DND-41 (cell line): ENCODE results near the gene TMOD3.

Experiments used
- ATAC-seq: fragments of 200-7000 bp; cut with Tn5 transposase; 3 replicates; pipeline ENCODE4 v1.9.1; 2021; ENCODE audit warnings: low read depth; ENCODE audit not compliant: insufficient read depth
- DNase-seq: peaks from one replicate; pipeline ENCODE4 v3.0.0-alpha.2; 2020
- H2AFZ ChIP-seq: 2 replicates; pipeline ENCODE4 v1.6.0; 2012; ENCODE audit warnings: low read depth, low read length
- H3K27ac ChIP-seq: 2 replicates; pipeline ENCODE4 v1.5.1; 2012; ENCODE audit warnings: low read length, inconsistent platforms
- H3K27me3 ChIP-seq: fragments of 200-600 bp; sonication (generic); 2 replicates; pipeline ENCODE4 v1.6.0; 2012; ENCODE audit warnings: low read length, mild to moderate bottlenecking, inconsistent platforms; ENCODE audit not compliant: insufficient read depth, poor library complexity
- H3K36me3 ChIP-seq: 2 replicates; pipeline ENCODE4 v1.5.1; 2012; ENCODE audit warnings: low read length, inconsistent platforms; ENCODE audit not compliant: insufficient read depth
- H3K4me1 ChIP-seq: 2 replicates; pipeline ENCODE4 v1.5.1; 2012; ENCODE audit warnings: mild to moderate bottlenecking, low read length; ENCODE audit not compliant: insufficient read depth
- H3K4me2 ChIP-seq: 2 replicates; pipeline ENCODE4 v1.6.0; 2012; ENCODE audit warnings: mild to moderate bottlenecking, moderate library complexity, low read length, inconsistent platforms; ENCODE audit not compliant: insufficient read depth
- H3K4me3 ChIP-seq, 2 experiments: fragments of 200-600 bp in 1 of 2; shearing (Covaris generic) in 1 of 2; 2 replicates each; pipeline ENCODE4 v1.5.1; 2012 to 2016; ENCODE audit warnings: inconsistent platforms in 2 of 2, low read length in 2 of 2, mild to moderate bottlenecking in 2 of 2, low read depth in 1 of 2, moderate library complexity in 1 of 2
- H3K79me2 ChIP-seq: 2 replicates; pipeline ENCODE4 v1.6.0; 2012; ENCODE audit warnings: low read length, inconsistent platforms; ENCODE audit not compliant: insufficient read depth
- H3K9ac ChIP-seq: 2 replicates; pipeline ENCODE4 v1.6.0; 2012; ENCODE audit warnings: low read depth, mild to moderate bottlenecking, inconsistent platforms, low read length, moderate library complexity
- H3K9me3 ChIP-seq: 2 replicates; pipeline ENCODE4 v1.5.1; 2012; ENCODE audit warnings: low read length, moderate library complexity, mild to moderate bottlenecking, inconsistent platforms; ENCODE audit not compliant: insufficient read depth, severe bottlenecking
- H4K20me1 ChIP-seq: 2 replicates; pipeline ENCODE4 v1.6.0; 2012; ENCODE audit warnings: low read length; ENCODE audit not compliant: insufficient read depth
- EZH2 ChIP-seq: IDR thresholded peaks from 3 replicates; pipeline ENCODE4 v1.6.1; 2012; ENCODE audit warnings: borderline replicate concordance, low read depth, mild to moderate bottlenecking, moderate library complexity, low read length, inconsistent platforms; ENCODE audit not compliant: severe bottlenecking
- TF ChIP-seq, protein P1 (sequence below): IDR thresholded peaks from 2 replicates; pipeline ENCODE4 v1.5.1; 2012; ENCODE audit warnings: borderline replicate concordance, low read length, moderate library complexity, mild to moderate bottlenecking; ENCODE audit not compliant: poor library complexity, severe bottlenecking; ENCODE audit errors: extremely low read depth

The TMOD3 gene

DNA sequence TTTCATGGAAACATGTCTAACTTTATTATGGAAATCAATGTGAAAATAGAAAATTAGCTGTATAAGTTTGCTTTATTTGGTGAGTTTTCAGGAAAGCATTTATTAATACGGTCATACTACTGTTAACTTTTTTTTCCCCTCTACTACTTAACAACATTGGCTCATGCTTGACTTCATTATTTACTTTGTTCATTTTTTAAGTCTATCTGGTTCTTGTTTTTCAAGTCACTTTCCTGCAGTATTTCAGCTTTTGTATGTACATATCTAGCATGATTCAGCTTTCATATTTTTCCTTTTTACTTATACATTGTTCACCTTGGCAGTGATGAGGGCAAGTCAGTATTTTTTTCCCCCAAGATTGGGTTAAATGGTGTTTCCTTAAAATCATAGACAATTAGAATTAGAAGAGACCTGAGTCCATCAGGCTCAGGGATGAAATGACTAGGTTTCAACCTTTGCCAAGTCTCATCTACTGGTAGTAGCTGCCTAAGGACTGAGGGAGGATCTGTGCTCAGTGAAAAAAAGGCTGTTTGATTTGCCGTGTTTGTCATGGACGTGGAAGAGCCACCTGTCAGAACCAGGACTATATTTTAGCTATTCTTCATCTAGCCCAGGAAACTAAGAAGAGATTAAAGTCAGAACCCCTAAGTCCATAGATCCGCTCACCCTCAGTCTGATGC, 15.4 kb downstream of the TMOD3 start:
- Histone ChIP-seq H3K9ac (no peak overlapping the region), H3K27me3 (no peaks in the 10 kb centered on the region), H3K79me2 (peaks cover 100% of the 10 kb centered on the region), H3K27ac (no peak overlapping the region), H3K4me1 (peaks cover 25% of the 10 kb centered on the region), H3K4me2 (no peak overlapping the region), H2AFZ (no peak overlapping the region), H3K9me3 (no peaks in the 10 kb centered on the region), H3K4me3 (no peak overlapping the region), H3K36me3 (no peaks in the 10 kb centered on the region), H4K20me1 (peaks cover 62% of the 10 kb centered on the region)
- no peak for ATAC-seq
- TF ChIP-seq, protein P1, sequence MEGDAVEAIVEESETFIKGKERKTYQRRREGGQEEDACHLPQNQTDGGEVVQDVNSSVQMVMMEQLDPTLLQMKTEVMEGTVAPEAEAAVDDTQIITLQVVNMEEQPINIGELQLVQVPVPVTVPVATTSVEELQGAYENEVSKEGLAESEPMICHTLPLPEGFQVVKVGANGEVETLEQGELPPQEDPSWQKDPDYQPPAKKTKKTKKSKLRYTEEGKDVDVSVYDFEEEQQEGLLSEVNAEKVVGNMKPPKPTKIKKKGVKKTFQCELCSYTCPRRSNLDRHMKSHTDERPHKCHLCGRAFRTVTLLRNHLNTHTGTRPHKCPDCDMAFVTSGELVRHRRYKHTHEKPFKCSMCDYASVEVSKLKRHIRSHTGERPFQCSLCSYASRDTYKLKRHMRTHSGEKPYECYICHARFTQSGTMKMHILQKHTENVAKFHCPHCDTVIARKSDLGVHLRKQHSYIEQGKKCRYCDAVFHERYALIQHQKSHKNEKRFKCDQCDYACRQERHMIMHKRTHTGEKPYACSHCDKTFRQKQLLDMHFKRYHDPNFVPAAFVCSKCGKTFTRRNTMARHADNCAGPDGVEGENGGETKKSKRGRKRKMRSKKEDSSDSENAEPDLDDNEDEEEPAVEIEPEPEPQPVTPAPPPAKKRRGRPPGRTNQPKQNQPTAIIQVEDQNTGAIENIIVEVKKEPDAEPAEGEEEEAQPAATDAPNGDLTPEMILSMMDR: no peak
- TF ChIP-seq EZH2: no peak
- DNase-seq: no peak

DNA sequence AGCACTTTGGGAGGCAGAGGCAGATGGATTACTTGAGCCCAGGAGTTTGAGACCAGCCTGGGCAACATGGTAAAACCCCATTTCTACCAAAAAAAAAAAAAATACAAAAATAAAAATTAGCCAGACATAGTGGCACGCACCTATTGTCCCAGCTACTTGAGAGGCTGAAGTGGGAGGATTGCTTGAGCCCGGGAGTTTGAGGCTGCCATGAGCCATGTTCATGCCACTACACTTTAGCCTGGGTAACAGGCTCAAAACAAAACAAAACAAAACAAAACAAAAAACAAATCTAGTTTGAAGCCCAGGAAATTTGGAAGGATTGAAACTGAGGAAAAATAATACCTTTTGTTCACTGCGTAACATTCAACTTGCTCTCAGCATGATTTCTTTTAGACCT, 16.6 kb downstream of the TMOD3 start:
- Histone ChIP-seq H3K9me3 (no peaks in the 10 kb centered on the region), H3K4me3 (no peak overlapping the region), H3K79me2 (peaks cover 100% of the 10 kb centered on the region), H3K27me3 (no peaks in the 10 kb centered on the region), H3K4me1 (peaks cover 25% of the 10 kb centered on the region), H3K27ac (no peak overlapping the region), H2AFZ (no peak overlapping the region), H3K4me2 (no peak overlapping the region), H3K36me3 (no peaks in the 10 kb centered on the region), H4K20me1 (peaks cover 63% of the 10 kb centered on the region), H3K9ac (no peak overlapping the region)
- ATAC-seq (no peak), DNase-seq (no peak)
- TF ChIP-seq, protein P1: no peak
- no peak for TF ChIP-seq EZH2

DNA sequence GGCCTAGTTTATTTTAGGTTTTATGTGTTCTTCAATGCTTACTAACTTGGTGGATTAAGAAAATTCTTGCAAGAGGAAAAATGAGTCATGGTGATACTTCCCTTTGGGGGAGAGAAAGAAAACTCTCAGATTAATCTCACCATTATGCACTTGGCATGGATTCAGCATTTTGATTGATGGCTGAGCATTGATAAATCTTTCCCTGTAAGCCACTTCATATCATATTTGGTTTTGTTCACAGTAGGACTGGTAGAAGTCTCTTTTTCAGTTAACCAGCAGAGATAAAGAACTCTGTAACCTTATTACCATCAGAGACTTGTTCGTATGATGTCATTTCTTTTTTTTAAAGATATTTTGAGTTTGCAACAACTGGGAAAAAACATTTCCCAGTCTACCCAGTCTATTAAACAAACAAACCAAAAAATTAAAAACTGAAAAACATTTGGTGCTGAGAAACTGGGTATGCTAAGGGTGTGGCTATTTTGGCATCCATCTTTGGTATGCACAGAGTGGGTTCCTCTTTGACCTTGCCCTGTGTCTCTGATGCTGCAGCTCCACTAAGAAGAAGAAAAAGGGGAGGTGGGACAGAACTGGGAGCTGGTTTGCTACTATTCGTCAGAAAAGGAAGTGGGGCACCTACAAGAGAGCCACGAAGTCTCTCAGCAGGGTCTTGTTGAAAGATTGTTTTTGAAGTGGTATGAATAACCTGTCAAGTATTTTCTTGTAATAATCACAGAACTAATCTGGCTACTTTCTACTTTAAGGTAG, 17.2 kb downstream of the TMOD3 start:
- Histone ChIP-seq H3K36me3 (no peaks in the 10 kb centered on the region), H3K27me3 (no peaks in the 10 kb centered on the region), H3K79me2 (peaks cover 99% of the 10 kb centered on the region), H3K9me3 (no peaks in the 10 kb centered on the region), H4K20me1 (peaks cover 59% of the 10 kb centered on the region), H2AFZ (no peak overlapping the region), H3K4me3 (no peak overlapping the region), H3K4me2 (no peak overlapping the region), H3K9ac (no peak overlapping the region), H3K27ac (no peak overlapping the region), H3K4me1 (peaks cover 19% of the 10 kb centered on the region)
- peak; percentile 88 for ATAC-seq
- peak; percentile 37 for DNase-seq
- TF ChIP-seq, protein P1: no peak
- TF ChIP-seq EZH2: no peak
